ENCODE measurements around the gene EHD4.

Gene EHD4

DNA sequence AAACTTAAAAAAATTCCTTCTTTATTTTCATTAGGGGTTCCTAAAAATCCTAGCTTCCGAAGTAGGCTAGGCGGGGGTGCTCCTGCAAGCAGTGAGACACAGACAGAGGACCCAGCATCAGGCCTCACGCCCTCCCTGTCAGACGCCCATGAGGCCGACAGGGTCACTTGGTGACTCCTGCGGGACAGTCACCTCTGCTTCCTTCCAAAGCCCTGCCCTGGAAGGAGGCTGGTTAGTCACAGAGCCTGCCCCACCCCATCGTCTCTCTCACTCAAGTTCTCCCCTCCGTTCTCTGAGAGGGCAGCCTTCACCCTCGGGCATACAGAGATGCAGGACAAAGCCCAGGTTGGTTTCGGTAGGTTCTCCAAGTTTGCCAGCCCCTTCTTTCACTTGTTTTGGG is 38.6 kb downstream of the EHD4 start:
- H3K27me3 ChIP-seq (ENCODE audit: control insufficient read depth, insufficient read depth, low read length), result no peaks in the 10 kb centered on the region

GRCh38 chr15:41933326-41933725 is 39.0 kb downstream of the EHD4 start:
- H3K4me1 ChIP-seq (ENCODE audit: control insufficient read depth, insufficient read depth, low read length), result peaks cover 23% of the 10 kb centered on the region
- H3K27me3 ChIP-seq (ENCODE audit: control insufficient read depth, insufficient read depth, low read length), result no peaks in the 10 kb centered on the region
- H3K4me3 ChIP-seq (ENCODE audit: low read depth, low read length), result no peak overlapping the region
- no peak overlapping the region for H3K9ac ChIP-seq (ENCODE audit: low read depth, low read length)
- no peak overlapping the region for H3K27ac ChIP-seq (ENCODE audit: low read depth, low read length)
- H3K9me3 ChIP-seq (ENCODE audit: control insufficient read depth, insufficient read depth, low read length), result no peaks in the 10 kb centered on the region
- H3K36me3 ChIP-seq (ENCODE audit: control insufficient read depth, insufficient read depth, low read length), result peaks cover 12% of the 10 kb centered on the region; the same call in 1 of the 2 replicates

More for the DNA sequence above, 38.6 kb downstream of the EHD4 start:
- Histone ChIP-seq H3K4me1 (ENCODE audit: control insufficient read depth, insufficient read depth, low read length) (peaks cover 23% of the 10 kb centered on the region), H3K9ac (ENCODE audit: low read depth, low read length) (no peak overlapping the region), H3K9me3 (ENCODE audit: control insufficient read depth, insufficient read depth, low read length) (no peaks in the 10 kb centered on the region), H3K36me3 (ENCODE audit: control insufficient read depth, insufficient read depth, low read length) (peaks cover 15% of the 10 kb centered on the region), H3K27ac (ENCODE audit: low read depth, low read length) (no peak overlapping the region), H3K4me3 (ENCODE audit: low read depth, low read length) (no peak overlapping the region)

- no peak overlapping the region for H3K4me3 ChIP-seq (ENCODE audit: low read depth, low read length)
- H3K36me3 ChIP-seq (ENCODE audit: control insufficient read depth, insufficient read depth, low read length), result peaks cover 10% of the 10 kb centered on the region; the same call in 1 of the 2 replicates
- H3K27ac ChIP-seq (ENCODE audit: low read depth, low read length), result no peak overlapping the region
- H3K27me3 ChIP-seq (ENCODE audit: control insufficient read depth, insufficient read depth, low read length), result no peaks in the 10 kb centered on the region
- peaks cover 23% of the 10 kb centered on the region for H3K4me1 ChIP-seq (ENCODE audit: control insufficient read depth, insufficient read depth, low read length)
- no peaks in the 10 kb centered on the region for H3K9me3 ChIP-seq (ENCODE audit: control insufficient read depth, insufficient read depth, low read length)
- no peak overlapping the region for H3K9ac ChIP-seq (ENCODE audit: low read depth, low read length)
Observed at GRCh38 chr15:41932511-41933289, 39.7 kb downstream of the EHD4 start.

GRCh38 chr15:41932101-41932500 is 40.3 kb downstream of the EHD4 start:
- Histone ChIP-seq H3K27me3 (ENCODE audit: control insufficient read depth, insufficient read depth, low read length) (no peaks in the 10 kb centered on the region), H3K4me3 (ENCODE audit: low read depth, low read length) (no peak overlapping the region), H3K27ac (ENCODE audit: low read depth, low read length) (no peak overlapping the region), H3K9me3 (ENCODE audit: control insufficient read depth, insufficient read depth, low read length) (no peaks in the 10 kb centered on the region), H3K9ac (ENCODE audit: low read depth, low read length) (no peak overlapping the region), H3K4me1 (ENCODE audit: control insufficient read depth, insufficient read depth, low read length) (peaks cover 23% of the 10 kb centered on the region), H3K36me3 (ENCODE audit: control insufficient read depth, insufficient read depth, low read length) (peaks cover 4% of the 10 kb centered on the region; the same call in 1 of the 2 replicates)

GRCh38 chr15:41930867-41931222 is 41.5 kb downstream of the EHD4 start:
- Histone ChIP-seq H3K9ac (ENCODE audit: low read depth, low read length) (no peak overlapping the region), H3K4me3 (ENCODE audit: low read depth, low read length) (no peak overlapping the region), H3K36me3 (ENCODE audit: control insufficient read depth, insufficient read depth, low read length) (peaks cover 3% of the 10 kb centered on the region; the same call in 1 of the 2 replicates), H3K27ac (ENCODE audit: low read depth, low read length) (no peak overlapping the region), H3K9me3 (ENCODE audit: control insufficient read depth, insufficient read depth, low read length) (no peaks in the 10 kb centered on the region), H3K4me1 (ENCODE audit: control insufficient read depth, insufficient read depth, low read length) (peaks cover 23% of the 10 kb centered on the region), H3K27me3 (ENCODE audit: control insufficient read depth, insufficient read depth, low read length) (no peaks in the 10 kb centered on the region)

- peaks cover 23% of the 10 kb centered on the region for H3K4me1 ChIP-seq (ENCODE audit: control insufficient read depth, insufficient read depth, low read length)
Observed at GRCh38 chr15:41930221-41930866, 42.0 kb downstream of the EHD4 start.

GRCh38 chr15:41928637-41929620 is 43.4 kb downstream of the EHD4 start:
- Histone ChIP-seq H3K36me3 (ENCODE audit: control insufficient read depth, insufficient read depth, low read length) (peaks cover 13% of the 10 kb centered on the region), H3K4me1 (ENCODE audit: control insufficient read depth, insufficient read depth, low read length) (peaks cover 10% of the 10 kb centered on the region), H3K27ac (ENCODE audit: low read depth, low read length) (no peak overlapping the region), H3K9me3 (ENCODE audit: control insufficient read depth, insufficient read depth, low read length) (no peaks in the 10 kb centered on the region), H3K4me3 (ENCODE audit: low read depth, low read length) (no peak overlapping the region), H3K27me3 (ENCODE audit: control insufficient read depth, insufficient read depth, low read length) (no peaks in the 10 kb centered on the region), H3K9ac (ENCODE audit: low read depth, low read length) (no peak overlapping the region)

More at GRCh38 chr15:41930221-41930866, 42.0 kb downstream of the EHD4 start:
- Histone ChIP-seq H3K4me3 (ENCODE audit: low read depth, low read length) (no peak overlapping the region), H3K9me3 (ENCODE audit: control insufficient read depth, insufficient read depth, low read length) (no peaks in the 10 kb centered on the region), H3K9ac (ENCODE audit: low read depth, low read length) (no peak overlapping the region), H3K27ac (ENCODE audit: low read depth, low read length) (no peak overlapping the region), H3K27me3 (ENCODE audit: control insufficient read depth, insufficient read depth, low read length) (no peaks in the 10 kb centered on the region), H3K36me3 (ENCODE audit: control insufficient read depth, insufficient read depth, low read length) (peaks cover 4% of the 10 kb centered on the region)

DNA sequence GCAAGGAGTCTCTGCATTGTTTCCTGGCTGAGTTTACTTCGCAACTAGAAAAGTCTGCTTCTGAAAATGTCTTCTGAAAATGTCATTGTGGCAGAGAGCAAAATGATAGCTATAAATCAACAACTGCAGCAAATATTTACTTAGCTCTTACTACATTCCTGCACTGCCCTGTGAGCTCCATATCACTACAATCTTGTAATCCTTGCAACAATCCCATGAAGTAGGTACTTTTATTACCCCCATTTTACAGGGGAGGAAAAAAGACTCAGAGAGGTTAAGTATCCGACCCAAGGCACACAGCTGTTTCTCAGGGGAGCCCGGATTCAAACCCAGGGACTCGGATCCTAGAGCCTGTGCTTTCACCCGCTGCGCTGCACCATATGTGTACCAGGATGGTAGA is 44.3 kb downstream of the EHD4 start:
- H3K9ac ChIP-seq (ENCODE audit: low read depth, low read length), result no peak overlapping the region
- no peaks in the 10 kb centered on the region for H3K27me3 ChIP-seq (ENCODE audit: control insufficient read depth, insufficient read depth, low read length)
- peak overlapping the region; percentile 27 for H3K27ac ChIP-seq (ENCODE audit: low read depth, low read length)
- peaks cover 13% of the 10 kb centered on the region for H3K36me3 ChIP-seq (ENCODE audit: control insufficient read depth, insufficient read depth, low read length)
- no peak overlapping the region for H3K4me3 ChIP-seq (ENCODE audit: low read depth, low read length)
- H3K9me3 ChIP-seq (ENCODE audit: control insufficient read depth, insufficient read depth, low read length), result no peaks in the 10 kb centered on the region
- H3K4me1 ChIP-seq (ENCODE audit: control insufficient read depth, insufficient read depth, low read length), result peaks cover 2% of the 10 kb centered on the region

DNA sequence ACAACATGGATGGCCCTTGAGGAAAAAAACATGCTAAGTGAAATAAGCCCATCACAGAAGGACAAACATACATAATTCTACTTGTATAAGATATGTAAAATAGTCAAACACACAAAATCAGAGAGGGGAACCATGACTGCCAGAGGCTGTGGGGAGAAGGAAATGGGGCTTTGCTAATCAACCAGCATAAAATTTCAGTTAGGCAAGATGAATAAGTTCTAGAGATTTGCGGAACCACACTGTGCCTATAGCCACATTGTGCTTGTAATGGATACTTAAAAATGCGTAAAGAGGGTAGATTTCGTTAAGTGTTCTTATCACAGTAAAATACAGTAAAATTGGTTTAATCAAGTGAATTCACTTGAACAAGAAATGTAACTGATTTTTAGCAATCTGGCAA is 44.8 kb downstream of the EHD4 start:
- Histone ChIP-seq H3K4me3 (ENCODE audit: low read depth, low read length) (no peak overlapping the region), H3K9me3 (ENCODE audit: control insufficient read depth, insufficient read depth, low read length) (no peaks in the 10 kb centered on the region), H3K9ac (ENCODE audit: low read depth, low read length) (no peak overlapping the region), H3K36me3 (ENCODE audit: control insufficient read depth, insufficient read depth, low read length) (peaks cover 13% of the 10 kb centered on the region), H3K27ac (ENCODE audit: low read depth, low read length) (peak overlapping the region; percentile 27), H3K4me1 (ENCODE audit: control insufficient read depth, insufficient read depth, low read length) (no peaks in the 10 kb centered on the region), H3K27me3 (ENCODE audit: control insufficient read depth, insufficient read depth, low read length) (no peaks in the 10 kb centered on the region)

DNA sequence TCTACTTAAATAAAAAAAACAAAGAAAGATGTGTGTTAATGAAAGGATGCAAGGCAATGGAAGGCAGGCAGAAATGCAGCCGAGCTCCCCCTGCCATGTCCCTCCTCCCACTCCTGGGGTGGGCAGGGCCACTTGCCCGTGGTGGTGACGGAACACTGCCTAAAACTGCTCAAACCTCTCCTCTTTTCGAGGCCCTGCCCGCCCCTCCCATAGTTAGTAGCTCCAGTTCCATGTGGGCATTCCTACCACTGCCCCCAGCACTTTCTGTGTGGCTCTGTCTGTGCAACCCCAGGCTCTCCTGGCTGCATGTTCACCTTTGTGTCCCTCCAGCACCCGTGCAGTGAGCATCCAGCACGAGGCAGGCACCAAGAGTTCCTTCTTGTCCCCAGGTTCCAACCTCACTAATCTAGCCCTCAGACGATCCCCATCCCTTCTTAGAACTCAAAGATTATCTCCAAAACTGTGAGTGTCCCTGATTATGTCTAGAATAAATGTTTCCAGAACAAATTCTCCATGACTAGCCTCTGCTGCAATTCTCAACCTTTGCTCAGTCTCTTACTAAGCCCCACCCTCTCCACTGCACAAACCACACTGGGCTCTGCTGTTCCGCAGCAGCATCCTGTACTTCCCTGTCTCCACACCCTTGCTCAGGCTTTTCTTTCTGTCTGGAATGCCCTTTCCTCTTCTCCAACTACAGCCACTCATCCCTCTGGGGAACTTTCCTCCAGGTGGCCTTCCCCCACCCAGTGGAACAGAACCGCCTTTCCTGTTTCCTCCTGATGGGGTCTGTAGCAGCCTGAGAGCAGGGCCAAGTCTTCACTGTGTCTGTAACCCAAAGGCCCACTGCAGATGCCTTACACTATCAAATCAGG is 45.9 kb downstream of the EHD4 start:
- Histone ChIP-seq H3K27ac (ENCODE audit: low read depth, low read length) (no peak overlapping the region), H3K27me3 (ENCODE audit: control insufficient read depth, insufficient read depth, low read length) (no peaks in the 10 kb centered on the region), H3K9me3 (ENCODE audit: control insufficient read depth, insufficient read depth, low read length) (no peaks in the 10 kb centered on the region), H3K9ac (ENCODE audit: low read depth, low read length) (no peak overlapping the region), H3K4me3 (ENCODE audit: low read depth, low read length) (no peak overlapping the region), H3K36me3 (ENCODE audit: control insufficient read depth, insufficient read depth, low read length) (peaks cover 16% of the 10 kb centered on the region), H3K4me1 (ENCODE audit: control insufficient read depth, insufficient read depth, low read length) (no peaks in the 10 kb centered on the region)
